HG03432 (cell line): ENCODE results near the gene TIGD3.

Experiments
- ATAC-seq: cut with Tn5 transposase; IDR thresholded peaks from one replicate; pipeline ENCODE4 v1.9.1; 2021; ENCODE audit warnings: mild to moderate bottlenecking, moderate library complexity; ENCODE audit not compliant: unreplicated experiment

Gene TIGD3

GRCh38 chr11:65404210-65404609 lies 49.7 kb downstream of the TIGD3 start:
- ATAC-seq = no peak

- ATAC-seq = no peak
These were observed 50.2 kb downstream of the TIGD3 start for GRCh38 chr11:65404638-65405339.
